Natural killer cell (primary cell): Measurements from ENCODE around the gene C1QTNF2. TPM values are rescaled to one million over a fixed set of nuclear protein-coding genes. Genes with fewer than 3 reads are reported as not detected.
A peak's percentile ranks its signal among the peaks of the same experiment; 100 is the strongest.

ENCODE experiments used
- ATAC-seq, 3 donors: fragments of 150-1000 bp in 2 of 3; fragments of 200-7000 bp in 1 of 3; cut with Tn5 transposase; 1 replicate in 1 of 3; 2 replicates in 2 of 3; pipeline ENCODE4 v1.10.0; 2021; ENCODE audit warnings: mild to moderate bottlenecking in 2 of 3, moderate library complexity in 2 of 3
- DNase-seq, 2 donors: peaks; one replicate each; pipeline versions ENCODE4 v3.0.0 to v3.0.0-alpha.2; 2013 to 2021; ENCODE audit warnings: mixed read lengths in 1 of 2
- H3K27ac ChIP-seq: one replicate; pipeline ENCODE4 v1.5.1; 2013; ENCODE audit warnings: mild to moderate bottlenecking, low read length
- H3K27me3 ChIP-seq: one replicate; pipeline ENCODE4 v1.6.1; 2013; ENCODE audit warnings: low read length; ENCODE audit not compliant: control insufficient read depth, insufficient read depth
- H3K36me3 ChIP-seq: one replicate; pipeline ENCODE4 v1.6.1; 2013; ENCODE audit warnings: low read length; ENCODE audit not compliant: control insufficient read depth, insufficient read depth
- H3K4me1 ChIP-seq: one replicate; pipeline ENCODE4 v1.6.1; 2013; ENCODE audit warnings: low read length; ENCODE audit not compliant: control insufficient read depth, insufficient read depth
- H3K4me3 ChIP-seq: one replicate; pipeline ENCODE4 v1.5.1; 2013; ENCODE audit warnings: low read length
- H3K9me3 ChIP-seq: one replicate; pipeline ENCODE4 v1.6.1; 2013; ENCODE audit warnings: low read length; ENCODE audit not compliant: control insufficient read depth, insufficient read depth
- H3K27ac Mint-ChIP-seq, 2 donors: one replicate each; pipeline ENCODE4 v1.8.0; 2022; ENCODE audit warnings: mild to moderate bottlenecking in 2 of 2, mixed read lengths in 2 of 2, moderate library complexity in 1 of 2
- H3K27me3 Mint-ChIP-seq, 2 donors: one replicate each; pipeline ENCODE4 v1.8.0; 2022; ENCODE audit warnings: low read depth in 2 of 2, mixed read lengths in 2 of 2
- H3K36me3 Mint-ChIP-seq: one replicate; pipeline ENCODE4 v1.8.0; 2022; ENCODE audit warnings: mixed read lengths
- H3K4me1 Mint-ChIP-seq, 2 donors: one replicate each; pipeline ENCODE4 v1.8.0; 2022; ENCODE audit warnings: mixed read lengths in 2 of 2
- H3K4me3 Mint-ChIP-seq: one replicate; pipeline ENCODE4 v1.8.0; 2022; ENCODE audit warnings: mild to moderate bottlenecking, moderate library complexity, mixed read lengths
- H3K9me3 Mint-ChIP-seq, 2 donors: one replicate each; pipeline ENCODE4 v1.8.0; 2022; ENCODE audit warnings: mixed read lengths in 2 of 2
- WGBS: methylation state at CpG from one replicate; pipeline ENCODE4 v1.1.7; 2013; ENCODE audit warnings: missing lambda C conversion rate; ENCODE audit not compliant: insufficient coverage; 5-methylcytosine and 5-hydroxymethylcytosine counted together
- intact Hi-C: fragments of 100-400 bp; cut with micrococcal nuclease; formaldehyde crosslinking; loops from one replicate; pipeline ENCODE4 v1.14.2; 2022
- total RNA-seq, 4 donors: library from RNA; stranded (reverse); fragments of 120-200 nt in 1 of 4; gene quantifications; one replicate each; pipeline versions ENCODE4 v1.2.3 to v1.2.4, GENCODE V29; 2013 to 2022
- TF ChIP-seq, protein P1 (sequence below): fragments of 200-600 bp; IDR thresholded peaks from one replicate; pipeline ENCODE4 v1.8.0; 2022; ENCODE audit warnings: antibody characterized with exemption

The C1QTNF2 gene
- total RNA-seq, 3 donors from 2014 or later (not counting 1 experiment from before 2014, with no cell fraction given): not detected

DNA sequence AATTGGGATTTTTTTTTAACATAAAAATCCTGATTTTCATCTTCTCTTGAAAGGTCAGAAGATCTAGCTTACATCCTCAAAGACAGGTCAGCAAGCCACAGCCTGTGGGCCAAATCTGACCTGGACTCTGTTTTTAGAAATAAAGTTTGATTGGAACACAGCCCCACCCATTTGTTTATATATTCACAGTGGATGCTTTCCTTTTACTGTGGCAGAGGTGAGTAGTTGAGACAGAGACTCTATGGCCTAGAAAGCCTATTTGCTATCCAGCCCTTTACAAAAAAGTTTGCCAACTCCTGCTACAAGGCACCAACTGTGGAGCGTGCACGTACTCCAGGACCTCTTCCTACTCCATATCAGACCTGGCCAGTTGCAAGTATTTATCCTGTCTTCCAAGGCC lies 44.7 kb downstream of the C1QTNF2 start:
- H3K27me3 Mint-ChIP-seq: peaks cover 0 to 2% of the 10 kb centered on the region in 2 donors
- no peaks in the 10 kb centered on the region for H3K36me3 Mint-ChIP-seq
- TF ChIP-seq, protein P1, sequence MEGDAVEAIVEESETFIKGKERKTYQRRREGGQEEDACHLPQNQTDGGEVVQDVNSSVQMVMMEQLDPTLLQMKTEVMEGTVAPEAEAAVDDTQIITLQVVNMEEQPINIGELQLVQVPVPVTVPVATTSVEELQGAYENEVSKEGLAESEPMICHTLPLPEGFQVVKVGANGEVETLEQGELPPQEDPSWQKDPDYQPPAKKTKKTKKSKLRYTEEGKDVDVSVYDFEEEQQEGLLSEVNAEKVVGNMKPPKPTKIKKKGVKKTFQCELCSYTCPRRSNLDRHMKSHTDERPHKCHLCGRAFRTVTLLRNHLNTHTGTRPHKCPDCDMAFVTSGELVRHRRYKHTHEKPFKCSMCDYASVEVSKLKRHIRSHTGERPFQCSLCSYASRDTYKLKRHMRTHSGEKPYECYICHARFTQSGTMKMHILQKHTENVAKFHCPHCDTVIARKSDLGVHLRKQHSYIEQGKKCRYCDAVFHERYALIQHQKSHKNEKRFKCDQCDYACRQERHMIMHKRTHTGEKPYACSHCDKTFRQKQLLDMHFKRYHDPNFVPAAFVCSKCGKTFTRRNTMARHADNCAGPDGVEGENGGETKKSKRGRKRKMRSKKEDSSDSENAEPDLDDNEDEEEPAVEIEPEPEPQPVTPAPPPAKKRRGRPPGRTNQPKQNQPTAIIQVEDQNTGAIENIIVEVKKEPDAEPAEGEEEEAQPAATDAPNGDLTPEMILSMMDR: no peak
- Histone ChIP-seq H3K4me1 (no peaks in the 10 kb centered on the region), H3K9me3 (no peaks in the 10 kb centered on the region), H3K27ac (no peak overlapping the region), H3K36me3 (no peaks in the 10 kb centered on the region), H3K27me3 (no peaks in the 10 kb centered on the region), H3K4me3 (no peak overlapping the region)
- H3K4me3 Mint-ChIP-seq: no peak overlapping the region
- intact Hi-C loops: no loop called here
- DNase-seq: no peak
- ATAC-seq: no peak
- peaks cover 11 to 16% of the 10 kb centered on the region in 2 donors for H3K4me1 Mint-ChIP-seq
- 95% methylated on average over 2 of the region's 2 CpGs for WGBS
- no peak overlapping the region for H3K27ac Mint-ChIP-seq
- H3K9me3 Mint-ChIP-seq: no peaks in the 10 kb centered on the region

DNA sequence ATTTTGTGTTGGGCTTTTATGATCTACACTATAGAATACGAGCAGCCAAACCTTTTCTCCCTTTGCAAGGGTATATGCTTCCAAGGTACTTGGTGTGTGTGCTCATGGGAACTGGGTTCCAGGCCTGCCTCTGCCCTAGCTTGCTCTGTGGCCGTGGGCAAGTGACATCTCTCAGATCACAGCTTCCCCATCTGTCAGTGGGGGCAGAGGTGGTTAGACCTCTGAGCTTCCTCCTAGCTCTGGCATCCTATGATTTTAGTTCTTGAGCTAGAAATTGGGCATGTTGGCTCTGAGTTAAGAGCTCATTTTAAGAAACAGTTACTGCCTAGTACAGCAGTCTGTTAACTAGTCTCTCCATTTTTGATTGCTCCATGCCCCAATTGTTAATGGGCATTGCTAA lies 45.5 kb downstream of the C1QTNF2 start:
- TF ChIP-seq, protein P1: no peak
- no peaks in the 10 kb centered on the region for H3K9me3 Mint-ChIP-seq
- no peaks in the 10 kb centered on the region for H3K36me3 Mint-ChIP-seq
- intact Hi-C loops: no loop called here
- ATAC-seq (peak in 1 of 3 donors; percentile 34), DNase-seq (no peak)
- H3K4me3 Mint-ChIP-seq: no peak overlapping the region
- H3K27ac Mint-ChIP-seq: no peak overlapping the region
- H3K27me3 Mint-ChIP-seq: peaks cover 0 to 2% of the 10 kb centered on the region in 2 donors
- 50% methylated on average over 2 of the region's 2 CpGs for WGBS
- Histone ChIP-seq H3K36me3 (no peaks in the 10 kb centered on the region), H3K4me3 (no peak overlapping the region), H3K27ac (no peak overlapping the region), H3K27me3 (no peaks in the 10 kb centered on the region), H3K9me3 (no peaks in the 10 kb centered on the region), H3K4me1 (no peaks in the 10 kb centered on the region)
- peaks cover 4 to 9% of the 10 kb centered on the region in 2 donors for H3K4me1 Mint-ChIP-seq

DNA sequence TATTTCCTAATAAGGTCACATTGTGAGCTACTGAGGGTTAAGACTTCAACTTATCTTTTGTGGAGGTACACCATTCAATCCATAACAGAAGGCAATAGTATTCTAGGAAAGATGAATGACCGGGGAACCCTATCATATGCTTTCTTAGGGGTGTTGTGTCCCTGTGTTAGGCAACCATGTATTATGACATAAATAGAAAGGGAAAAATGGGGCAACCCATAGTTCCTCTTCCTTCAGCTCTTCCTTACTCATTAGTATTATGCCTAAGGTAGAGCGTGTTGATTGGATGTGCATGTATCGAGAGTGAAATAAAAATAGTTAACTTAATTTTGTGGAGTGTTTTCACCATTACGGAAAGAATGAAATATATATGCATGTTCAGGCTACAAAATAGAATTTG lies 52.0 kb downstream of the C1QTNF2 start:
- Histone ChIP-seq H3K27ac (no peak overlapping the region), H3K36me3 (no peaks in the 10 kb centered on the region), H3K9me3 (no peaks in the 10 kb centered on the region), H3K4me1 (no peaks in the 10 kb centered on the region), H3K4me3 (no peak overlapping the region), H3K27me3 (no peaks in the 10 kb centered on the region)
- Mint-ChIP-seq H3K4me1 (peaks cover 0 to under 1% of the 10 kb centered on the region in 2 donors), H3K9me3 (no peaks in the 10 kb centered on the region), H3K27me3 (peaks cover 0 to 2% of the 10 kb centered on the region in 2 donors), H3K4me3 (no peak overlapping the region), H3K36me3 (no peaks in the 10 kb centered on the region), H3K27ac (no peak overlapping the region)
- 100% methylated on average over 1 of the region's 4 CpGs for WGBS
- DNase-seq: no peak
- TF ChIP-seq, protein P1: no peak
- ATAC-seq: no peak
- intact Hi-C loops: no loop called here

DNA sequence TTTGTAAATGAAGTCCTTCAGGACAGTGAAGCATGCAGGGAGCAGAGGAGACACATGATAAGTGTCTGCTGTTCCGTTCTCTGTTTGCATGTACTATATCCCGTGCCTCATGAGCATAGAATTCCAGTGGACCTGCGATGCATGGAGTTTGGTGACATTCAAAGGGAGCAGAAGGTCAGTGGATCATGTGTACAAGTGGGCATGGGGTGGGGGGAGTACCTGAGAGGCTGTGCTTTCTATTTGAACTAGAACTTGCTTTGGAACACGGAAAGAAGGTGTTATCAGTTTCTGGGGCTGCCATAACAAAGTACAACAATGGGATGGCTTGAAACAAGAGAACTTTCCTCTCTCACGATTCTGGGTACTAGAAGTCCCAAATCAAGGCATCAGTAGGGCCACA lies 53.0 kb downstream of the C1QTNF2 start:
- DNase-seq (no peak), ATAC-seq (no peak)
- H3K27me3 Mint-ChIP-seq: peaks cover 0 to 5% of the 10 kb centered on the region in 2 donors
- Histone ChIP-seq H3K9me3 (no peaks in the 10 kb centered on the region), H3K27me3 (no peaks in the 10 kb centered on the region), H3K27ac (no peak overlapping the region), H3K4me3 (no peak overlapping the region), H3K4me1 (peaks cover 5% of the 10 kb centered on the region), H3K36me3 (no peaks in the 10 kb centered on the region)
- intact Hi-C loops: no loop called here
- H3K27ac Mint-ChIP-seq: no peak overlapping the region
- peaks cover 9% of the 10 kb centered on the region in 2 donors for H3K4me1 Mint-ChIP-seq
- 88% methylated on average over 5 of the region's 5 CpGs for WGBS
- H3K36me3 Mint-ChIP-seq: no peaks in the 10 kb centered on the region
- H3K4me3 Mint-ChIP-seq: no peak overlapping the region
- H3K9me3 Mint-ChIP-seq: no peaks in the 10 kb centered on the region
- TF ChIP-seq, protein P1: no peak
